Activated gamma-delta T cell treated with anti-CD3 and anti-CD28 coated beads, Interleukin-2, amount 50 U/mL, for 16 hours (primary cell): ENCODE data around the gene HOXB1.
"Not testable (repeated sequence)": the region's sequence is repeated elsewhere in the genome, so short reads cannot be mapped to it uniquely, and the experiment has no call there.

Experiments
- DNase-seq: peaks from one replicate; pipeline ENCODE4 v3.0.0-alpha.2; 2020; ENCODE audit warnings: low read depth

Gene HOXB1

GRCh38 chr17:48543107-48543853 is 12.5 kb upstream of the HOXB1 start:
- DNase-seq = peak; percentile 40

- no peak for DNase-seq
Observed at GRCh38 chr17:48542698-48543106, 11.9 kb upstream of the HOXB1 start.

- no peak for DNase-seq
Observed at GRCh38 chr17:48542114-48542656, 11.4 kb upstream of the HOXB1 start.

GRCh38 chr17:48541577-48542113 is 10.8 kb upstream of the HOXB1 start:
- no peak for DNase-seq

GRCh38 chr17:48541036-48541576 is 10.3 kb upstream of the HOXB1 start:
- DNase-seq = no peak

- no peak for DNase-seq
Observed at GRCh38 chr17:48540213-48540612, 9.4 kb upstream of the HOXB1 start.

GRCh38 chr17:48539177-48539576 is 8.4 kb upstream of the HOXB1 start:
- DNase-seq = no peak

GRCh38 chr17:48537316-48537715 is 6.5 kb upstream of the HOXB1 start:
- no peak for DNase-seq

GRCh38 chr17:48535793-48536559 is 5.2 kb upstream of the HOXB1 start:
- DNase-seq = not testable (repeated sequence)

- DNase-seq = no peak
Observed at GRCh38 chr17:48532261-48532660, 1.4 kb upstream of the HOXB1 start.

GRCh38 chr17:48530208-48530886 is 464 bp downstream of the HOXB1 start:
- DNase-seq = no peak

- DNase-seq = no peak
Observed at GRCh38 chr17:48529683-48530009, 1.2 kb downstream of the HOXB1 start.

GRCh38 chr17:48528936-48529682 is 1.7 kb downstream of the HOXB1 start:
- no peak for DNase-seq

GRCh38 chr17:48528153-48528935 is 2.5 kb downstream of the HOXB1 start:
- no peak for DNase-seq

- no peak for DNase-seq
Observed at GRCh38 chr17:48527547-48527932, 3.3 kb downstream of the HOXB1 start.

- no peak for DNase-seq
Observed at GRCh38 chr17:48526608-48527546, 3.9 kb downstream of the HOXB1 start.

- DNase-seq = no peak
Observed at GRCh38 chr17:48523010-48523409, 7.8 kb downstream of the HOXB1 start.

GRCh38 chr17:48522031-48522653 is 8.7 kb downstream of the HOXB1 start:
- no peak for DNase-seq

GRCh38 chr17:48520631-48521079 is 10.2 kb downstream of the HOXB1 start:
- DNase-seq = no peak
